A673 (cell line): ENCODE measurements around the gene NUB1. TPM values are rescaled to one million over a fixed set of nuclear protein-coding genes. Genes with fewer than 3 reads are reported as not detected.

Source experiments
- BruUV-seq: library from RNA; stranded (reverse); fragments of 400-500 nt; replicated peaks from 2 replicates; lab custom pipeline; 2021; lab: Mats Ljungman, UMichigan
- CTCF ChIA-PET: fragments of 300-600 bp; sonication (Branson Sonifier 250); formaldehyde crosslinking; loops from one replicate; lab custom pipeline; 2022; ENCODE audit warnings: antibody characterized with exemption; lab: Charles Lee
- POLR2A ChIA-PET: fragments of 300-600 bp; sonication (Branson Sonifier 250); formaldehyde crosslinking; loops from one replicate; lab custom pipeline; 2022; ENCODE audit warnings: antibody characterized with exemption; ENCODE audit not compliant: low non-redundant PET; lab: Charles Lee
- DNase-seq: peaks from one replicate; pipeline ENCODE4 v3.0.0-alpha.2; 2015; ENCODE audit warnings: low spot score
- H3K27ac ChIP-seq: fragments of 200-600 bp; sonication (generic); 2 replicates; pipeline ENCODE4 v1.5.1; 2016; ENCODE audit warnings: mixed run types, low read depth, mild to moderate bottlenecking, mixed read lengths, antibody characterized with exemption, low read length; ENCODE audit not compliant: poor library complexity, severe bottlenecking
- H3K27me3 ChIP-seq: fragments of 200-600 bp; sonication (generic); replicated peaks from 2 replicates; pipeline ENCODE4 v1.6.1; 2017; ENCODE audit warnings: mixed run types, low read depth, mild to moderate bottlenecking, mixed read lengths, antibody characterized with exemption, low read length; ENCODE audit not compliant: insufficient read depth, poor library complexity
- H3K36me3 ChIP-seq: fragments of 200-600 bp; sonication (generic); 2 replicates; pipeline ENCODE4 v1.6.1; 2016; ENCODE audit warnings: mixed run types, mild to moderate bottlenecking, mixed read lengths, antibody characterized with exemption, low read length; ENCODE audit not compliant: insufficient read depth, poor library complexity, severe bottlenecking
- H3K4me1 ChIP-seq: fragments of 200-600 bp; sonication (generic); 2 replicates; pipeline ENCODE4 v1.6.1; 2017; ENCODE audit warnings: mixed run types, mild to moderate bottlenecking, mixed read lengths, antibody characterized with exemption, low read length; ENCODE audit not compliant: insufficient read depth, poor library complexity, severe bottlenecking
- H3K4me3 ChIP-seq: fragments of 200-600 bp; sonication (generic); 2 replicates; pipeline ENCODE4 v1.5.1; 2016; ENCODE audit warnings: low read depth, mixed run types, mild to moderate bottlenecking, mixed read lengths, low read length; ENCODE audit not compliant: poor library complexity, severe bottlenecking
- H3K9me3 ChIP-seq: fragments of 200-600 bp; sonication (generic); 2 replicates; pipeline ENCODE4 v1.6.1; 2016; ENCODE audit warnings: mixed run types, low read depth, mild to moderate bottlenecking, mixed read lengths, antibody characterized with exemption, low read length; ENCODE audit not compliant: poor library complexity, severe bottlenecking
- EZH2 ChIP-seq: fragments of 200-600 bp; sonication (generic); IDR thresholded peaks from 2 replicates; pipeline ENCODE4 v1.6.1; 2017; ENCODE audit warnings: borderline replicate concordance, low read depth, mild to moderate bottlenecking, mixed read lengths, antibody characterized with exemption, low read length; ENCODE audit not compliant: poor library complexity, severe bottlenecking
- intact Hi-C: fragments of 100-400 bp; cut with micrococcal nuclease; formaldehyde crosslinking; loops from one replicate; pipeline ENCODE4 v1.10.0; 2022; ENCODE audit not compliant: unreplicated experiment
- total RNA-seq: library from RNA; stranded (reverse); gene quantifications from 2 replicates; pipeline ENCODE4 v1.2.3, GENCODE V29; 2021
- TF ChIP-seq, protein P1 (sequence below): fragments of 300-800, 200-600 bp; sonication (generic); conservative IDR thresholded peaks from 2 replicates; pipeline ENCODE4 v1.5.1; 2017; ENCODE audit warnings: low read depth, mild to moderate bottlenecking, antibody characterized with exemption, low read length, moderate library complexity, mixed read lengths

The NUB1 gene
- total RNA-seq, 1 experiment from 2014 or later, result 36.9 TPM

DNA sequence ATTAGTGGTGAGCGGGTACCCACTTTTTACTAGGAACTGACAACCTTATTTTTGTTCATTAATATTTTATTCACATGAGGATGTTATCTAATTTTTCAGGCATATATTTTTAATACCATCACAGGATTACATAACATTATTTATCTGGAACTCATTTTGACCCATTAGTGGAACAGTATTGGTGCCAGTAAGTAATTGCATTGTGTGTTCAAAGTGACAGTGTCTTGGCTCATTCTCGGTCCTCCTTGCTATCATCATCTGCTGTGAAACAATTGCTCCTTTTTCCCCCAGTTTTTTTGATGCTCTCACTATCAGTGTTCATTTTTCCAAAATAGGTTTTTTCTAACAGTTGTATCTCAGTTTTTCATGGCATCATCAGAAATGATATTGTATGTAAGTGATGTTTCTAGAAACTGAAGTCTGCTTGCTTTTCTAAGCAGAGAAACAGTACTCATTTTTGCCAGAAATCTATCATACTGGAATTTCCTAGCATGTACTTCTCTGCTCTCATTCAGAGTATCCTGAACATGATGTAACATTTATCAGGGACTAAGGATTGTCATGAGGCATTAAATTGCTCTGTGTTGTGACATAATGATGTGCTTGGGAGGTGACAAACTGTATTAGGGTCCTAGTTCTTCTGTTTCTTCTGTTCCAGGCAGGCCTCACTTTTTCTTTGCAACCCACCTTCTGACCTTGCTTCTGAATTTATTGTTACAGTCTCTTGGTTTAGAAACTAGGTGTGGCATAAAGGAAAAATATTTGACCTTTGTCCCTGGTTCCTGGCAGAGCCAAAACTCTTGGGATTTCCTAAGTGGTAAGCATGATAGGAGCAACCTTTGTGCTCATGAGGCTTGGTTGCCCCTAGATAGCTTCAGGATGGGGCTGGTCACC, 4.2 kb downstream of the NUB1 start:
- intact Hi-C loops, result no loop called here
- peaks cover 24% of the 10 kb centered on the region for H3K36me3 ChIP-seq
- ChIA-PET POLR2A (no interaction called here), CTCF (no interaction called here)
- DNase-seq, result no peak
- H3K27ac ChIP-seq, result no peak overlapping the region
- TF ChIP-seq, protein P1, sequence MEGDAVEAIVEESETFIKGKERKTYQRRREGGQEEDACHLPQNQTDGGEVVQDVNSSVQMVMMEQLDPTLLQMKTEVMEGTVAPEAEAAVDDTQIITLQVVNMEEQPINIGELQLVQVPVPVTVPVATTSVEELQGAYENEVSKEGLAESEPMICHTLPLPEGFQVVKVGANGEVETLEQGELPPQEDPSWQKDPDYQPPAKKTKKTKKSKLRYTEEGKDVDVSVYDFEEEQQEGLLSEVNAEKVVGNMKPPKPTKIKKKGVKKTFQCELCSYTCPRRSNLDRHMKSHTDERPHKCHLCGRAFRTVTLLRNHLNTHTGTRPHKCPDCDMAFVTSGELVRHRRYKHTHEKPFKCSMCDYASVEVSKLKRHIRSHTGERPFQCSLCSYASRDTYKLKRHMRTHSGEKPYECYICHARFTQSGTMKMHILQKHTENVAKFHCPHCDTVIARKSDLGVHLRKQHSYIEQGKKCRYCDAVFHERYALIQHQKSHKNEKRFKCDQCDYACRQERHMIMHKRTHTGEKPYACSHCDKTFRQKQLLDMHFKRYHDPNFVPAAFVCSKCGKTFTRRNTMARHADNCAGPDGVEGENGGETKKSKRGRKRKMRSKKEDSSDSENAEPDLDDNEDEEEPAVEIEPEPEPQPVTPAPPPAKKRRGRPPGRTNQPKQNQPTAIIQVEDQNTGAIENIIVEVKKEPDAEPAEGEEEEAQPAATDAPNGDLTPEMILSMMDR, result no peak
- no peak for TF ChIP-seq EZH2
- H3K4me3 ChIP-seq, result no peak overlapping the region
- H3K9me3 ChIP-seq, result no peaks in the 10 kb centered on the region
- H3K4me1 ChIP-seq, result peaks cover 6% of the 10 kb centered on the region
- H3K27me3 ChIP-seq, result no peaks in the 10 kb centered on the region
- BruUV-seq, result no TSS peak

GRCh38 chr7:151346470-151346769, 4.8 kb downstream of the NUB1 start:
- intact Hi-C loops, result no loop called here
- TF ChIP-seq, protein P1, result no peak
- no peak for TF ChIP-seq EZH2
- no peak overlapping the region for H3K27ac ChIP-seq
- no peaks in the 10 kb centered on the region for H3K9me3 ChIP-seq
- peaks cover 30% of the 10 kb centered on the region for H3K36me3 ChIP-seq
- ChIA-PET POLR2A (no interaction called here), CTCF (no interaction called here)
- BruUV-seq, result no TSS peak
- DNase-seq, result no peak
- no peak overlapping the region for H3K4me3 ChIP-seq
- H3K27me3 ChIP-seq, result no peaks in the 10 kb centered on the region
- peaks cover 6% of the 10 kb centered on the region for H3K4me1 ChIP-seq

GRCh38 chr7:151347200-151347599, 5.6 kb downstream of the NUB1 start:
- no peaks in the 10 kb centered on the region for H3K9me3 ChIP-seq
- no peaks in the 10 kb centered on the region for H3K27me3 ChIP-seq
- H3K27ac ChIP-seq, result no peak overlapping the region
- intact Hi-C loops, result no loop called here
- POLR2A ChIA-PET, result no interaction called here
- peaks cover 37% of the 10 kb centered on the region for H3K36me3 ChIP-seq
- DNase-seq, result no peak
- CTCF ChIA-PET, result no interaction called here
- H3K4me3 ChIP-seq, result no peak overlapping the region
- H3K4me1 ChIP-seq, result peaks cover 6% of the 10 kb centered on the region
- TF ChIP-seq, protein P1, result no peak
- TF ChIP-seq EZH2, result no peak
- no TSS peak for BruUV-seq
